GM23248 (cell line): ENCODE measurements around the gene SLC23A1. TPM values are rescaled to one million over a fixed set of nuclear protein-coding genes. Genes with fewer than 3 reads are reported as not detected.

Experiments used
- DNase-seq: peaks from one replicate; pipeline ENCODE4 v3.0.0-alpha.2; 2015
- H2AFZ ChIP-seq: fragments of 200-600 bp; sonication (generic); 2 replicates; pipeline ENCODE4 v1.6.1; 2016; ENCODE audit warnings: antibody characterized with exemption
- H3F3A ChIP-seq: fragments of 200-600 bp; sonication (generic); 2 replicates; pipeline ENCODE4 v1.6.1; 2016; ENCODE audit warnings: mild to moderate bottlenecking, antibody characterized with exemption, mixed run types; ENCODE audit not compliant: insufficient read depth
- H3K27ac ChIP-seq: fragments of 200-600 bp; sonication (generic); 2 replicates; pipeline ENCODE4 v1.5.1; 2016; ENCODE audit warnings: mild to moderate bottlenecking
- H3K27me3 ChIP-seq: fragments of 200-600 bp; sonication (generic); replicated peaks from 2 replicates; pipeline ENCODE4 v1.6.1; 2016; ENCODE audit warnings: mild to moderate bottlenecking; ENCODE audit not compliant: insufficient read depth
- H3K36me3 ChIP-seq: fragments of 200-600 bp; sonication (generic); 2 replicates; pipeline ENCODE4 v1.6.1; 2016; ENCODE audit warnings: low read depth, mild to moderate bottlenecking
- H3K4me1 ChIP-seq: fragments of 200-600 bp; sonication (generic); 2 replicates; pipeline ENCODE4 v1.6.1; 2016; ENCODE audit warnings: mild to moderate bottlenecking; ENCODE audit not compliant: insufficient read depth
- H3K4me2 ChIP-seq: fragments of 200-600 bp; sonication (generic); one replicate; pipeline ENCODE4 v1.6.1; 2016; ENCODE audit warnings: mild to moderate bottlenecking; ENCODE audit not compliant: unreplicated experiment
- H3K4me3 ChIP-seq: fragments of 200-600 bp; sonication (generic); 2 replicates; pipeline ENCODE4 v1.5.1; 2016; ENCODE audit warnings: mild to moderate bottlenecking
- H3K79me2 ChIP-seq: fragments of 200-600 bp; sonication (generic); 2 replicates; pipeline ENCODE4 v1.6.1; 2016; ENCODE audit warnings: mild to moderate bottlenecking; ENCODE audit not compliant: insufficient read depth
- H3K9ac ChIP-seq: fragments of 200-600 bp; sonication (generic); 2 replicates; pipeline ENCODE4 v1.6.1; 2016; ENCODE audit warnings: mild to moderate bottlenecking
- H3K9me2 ChIP-seq: fragments of 200-600 bp; sonication (generic); 2 replicates; pipeline ENCODE4 v1.6.1; 2016; ENCODE audit warnings: mixed run types, mild to moderate bottlenecking, moderate library complexity; ENCODE audit not compliant: insufficient read depth
- H3K9me3 ChIP-seq: fragments of 200-600 bp; sonication (generic); one replicate; pipeline ENCODE4 v1.6.1; 2017; ENCODE audit warnings: low read depth
- H4K20me1 ChIP-seq: fragments of 200-600 bp; sonication (generic); 2 replicates; pipeline ENCODE4 v1.6.0; 2016; ENCODE audit not compliant: insufficient read depth
- EZH2 ChIP-seq: fragments of 200-600 bp; sonication (generic); IDR thresholded peaks from 2 replicates; pipeline ENCODE4 v1.6.1; 2018; ENCODE audit warnings: antibody characterized with exemption, mild to moderate bottlenecking; ENCODE audit not compliant: insufficient read depth, poor library complexity, severe bottlenecking
- EZH2phosphoT487 ChIP-seq: fragments of 200-600 bp; sonication (generic); IDR thresholded peaks from 2 replicates; pipeline ENCODE4 v1.6.1; 2018; ENCODE audit warnings: antibody characterized with exemption, moderate library complexity, mild to moderate bottlenecking, low read depth; ENCODE audit not compliant: insufficient read depth
- WGBS, 2 experiments: methylation state at CpG; one replicate each; pipeline ENCODE4 v1.1.6; 2015 to 2017; ENCODE audit warnings: low lambda C conversion rate in 2 of 2, low coverage in 1 of 2; ENCODE audit errors: missing lambda C conversion rate in 2 of 2; 5-methylcytosine and 5-hydroxymethylcytosine counted together
- in situ Hi-C: fragments of 300-500 bp; cut with MboI; formaldehyde crosslinking; loops from 2 replicates; pipeline ENCODE4 v1.15.0; 2020
- polyA plus RNA-seq: library from polyadenylated mRNA; unstranded; fragments of >200 nt; fragmentation: Nextera tagmentation; extraction: Ambion mirVana; gene quantifications from 2 replicates; pipeline ENCODE4 v1.2.1, GENCODE V29; 2016
- total RNA-seq: library from RNA; depleted of rRNA; stranded (reverse); fragments of >200 nt; shearing (Covaris generic); gene quantifications from 2 replicates; pipeline ENCODE4 v1.2.3, GENCODE V29; 2014

SLC23A1 gene
- total and polyA plus RNA-seq, 2 experiments from 2014 or later = 0.08 TPM; not detected in 1

DNA sequence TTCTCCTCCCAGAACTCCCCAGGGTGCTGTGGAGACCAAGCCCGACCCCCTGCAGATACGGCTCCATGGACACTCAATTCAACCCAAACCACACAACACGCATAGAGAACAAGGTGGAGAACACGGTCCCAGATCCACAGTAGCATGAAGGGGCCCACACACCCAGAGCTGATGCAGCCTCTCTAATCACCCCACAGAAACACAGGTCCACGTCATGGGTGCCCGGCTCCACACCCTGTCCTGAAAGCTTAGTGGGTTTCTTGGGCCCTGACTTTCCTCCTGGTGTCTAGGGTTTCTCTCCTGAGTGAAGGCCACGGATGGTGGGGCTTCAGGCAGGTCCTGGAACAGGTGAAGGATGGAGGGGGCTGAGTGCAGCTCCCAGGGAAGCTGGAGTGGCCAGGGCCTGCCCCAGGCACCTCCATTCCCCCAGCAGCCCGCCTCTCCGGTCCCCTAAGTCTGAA lies 1.5 kb upstream of the SLC23A1 start:
- peak overlapping the region; percentile 77 for H3K9ac ChIP-seq

DNA sequence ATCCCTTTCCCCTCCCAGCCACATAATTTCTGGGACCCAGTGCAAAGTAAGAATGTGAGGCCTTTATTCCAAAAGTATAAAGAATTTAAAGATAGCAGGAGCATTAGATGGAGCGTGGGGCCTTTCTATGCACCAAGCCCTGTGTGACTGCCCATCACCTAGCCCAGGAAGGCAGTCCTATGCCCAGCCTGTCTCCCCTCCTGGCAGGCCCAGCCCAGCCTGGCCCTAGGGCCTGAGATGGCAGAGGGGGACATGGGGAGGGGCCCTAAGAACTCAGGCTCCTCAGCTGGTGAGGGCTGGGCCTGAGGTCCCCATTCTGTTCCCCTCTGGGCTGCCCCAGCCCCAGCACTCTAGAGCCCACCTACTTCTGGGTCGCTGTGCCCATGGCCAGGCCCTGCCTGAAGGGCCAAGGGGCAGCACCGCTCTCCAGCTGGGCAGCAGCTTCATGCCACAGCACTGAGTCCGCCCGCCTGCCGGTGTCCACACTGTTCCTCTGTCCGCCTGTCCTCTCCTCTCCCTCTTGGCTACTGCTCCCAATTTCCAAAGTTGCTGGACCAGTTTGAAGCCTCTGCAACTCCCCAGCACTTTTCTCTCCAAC lies 995 bp upstream of the SLC23A1 start:
- in situ Hi-C loops = no loop called here
- no peak for TF ChIP-seq EZH2phosphoT487
- no peak for TF ChIP-seq EZH2

More for the DNA sequence above, 1.5 kb upstream of the SLC23A1 start:
- Histone ChIP-seq H3K27ac (no peak overlapping the region), H3K79me2 (no peaks in the 10 kb centered on the region), H3K27me3 (no peaks in the 10 kb centered on the region), H3K4me1 (peaks cover 7% of the 10 kb centered on the region; the same call in 1 of the 2 replicates), H3K9me2 (no peaks in the 10 kb centered on the region), H3K9me3 (no peaks in the 10 kb centered on the region), H2AFZ (peak overlapping the region; percentile 92), H3K36me3 (no peaks in the 10 kb centered on the region), H3K4me3 (peak overlapping the region; percentile 68), H3F3A (0 out of 2 replicates have a peak, but pooled peaks cover 6% of the 10 kb centered on the region), H4K20me1 (no peaks in the 10 kb centered on the region), H3K4me2 (peak overlapping the region; percentile 65)
- in situ Hi-C loops = no loop called here
- 82% methylated on average over 9 of the region's 9 CpGs for WGBS, 2 experiments
- no peak for TF ChIP-seq EZH2
- no peak for TF ChIP-seq EZH2phosphoT487
- no peak for DNase-seq

DNA sequence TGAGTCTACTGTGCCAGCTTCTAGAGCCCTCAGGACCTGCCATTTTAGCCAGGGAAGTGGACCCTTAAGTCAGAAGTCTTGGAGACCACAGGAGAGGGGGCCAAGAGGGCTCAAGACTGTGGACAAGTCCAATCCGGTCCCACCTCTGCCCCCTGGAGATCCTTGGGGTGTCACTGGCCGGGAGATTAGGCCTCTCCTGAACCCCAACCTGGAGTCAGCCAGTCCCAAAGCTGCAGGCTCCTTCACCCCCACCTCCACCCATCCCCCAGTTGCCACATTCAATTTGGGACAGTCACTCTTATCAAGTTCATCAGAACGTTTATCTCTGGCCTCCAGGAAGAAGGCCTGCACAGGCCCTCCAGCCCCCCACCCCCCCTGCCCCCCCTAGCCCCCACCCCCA lies 290 bp downstream of the SLC23A1 start:
- Histone ChIP-seq H3K36me3 (no peaks in the 10 kb centered on the region), H3K27ac (no peak overlapping the region), H3K27me3 (no peaks in the 10 kb centered on the region), H3K4me3 (no peak overlapping the region), H3K9me3 (no peaks in the 10 kb centered on the region), H3K4me2 (no peak overlapping the region), H3K79me2 (no peaks in the 10 kb centered on the region), H3K9ac (no peak overlapping the region), H3F3A (0 out of 2 replicates have a peak, but pooled peaks cover 6% of the 10 kb centered on the region), H3K4me1 (peaks cover 7% of the 10 kb centered on the region; the same call in 1 of the 2 replicates), H3K9me2 (no peaks in the 10 kb centered on the region), H4K20me1 (no peaks in the 10 kb centered on the region), H2AFZ (no peak overlapping the region)
- TF ChIP-seq EZH2phosphoT487 = no peak
- TF ChIP-seq EZH2 = no peak
- WGBS, 2 experiments = 71 to 78% methylated on average over 3 of the region's 3 CpGs
- DNase-seq = no peak
- in situ Hi-C loops = no loop called here

More for the DNA sequence above, 995 bp upstream of the SLC23A1 start:
- H3K27ac ChIP-seq = no peak overlapping the region
- 0 out of 2 replicates have a peak, but pooled peaks cover 6% of the 10 kb centered on the region for H3F3A ChIP-seq
- H3K4me2 ChIP-seq = no peak overlapping the region
- no peaks in the 10 kb centered on the region for H3K36me3 ChIP-seq
- H3K9me3 ChIP-seq = no peaks in the 10 kb centered on the region
- no peak overlapping the region for H3K4me3 ChIP-seq
- no peaks in the 10 kb centered on the region for H3K27me3 ChIP-seq
- H3K4me1 ChIP-seq = peaks cover 7% of the 10 kb centered on the region; the same call in 1 of the 2 replicates
- no peak overlapping the region for H2AFZ ChIP-seq
- no peaks in the 10 kb centered on the region for H4K20me1 ChIP-seq
- DNase-seq = no peak
- no peaks in the 10 kb centered on the region for H3K79me2 ChIP-seq
- WGBS, 2 experiments = 85 to 88% methylated on average over 7 of the region's 7 CpGs
- H3K9me2 ChIP-seq = no peaks in the 10 kb centered on the region
- H3K9ac ChIP-seq = no peak overlapping the region

DNA sequence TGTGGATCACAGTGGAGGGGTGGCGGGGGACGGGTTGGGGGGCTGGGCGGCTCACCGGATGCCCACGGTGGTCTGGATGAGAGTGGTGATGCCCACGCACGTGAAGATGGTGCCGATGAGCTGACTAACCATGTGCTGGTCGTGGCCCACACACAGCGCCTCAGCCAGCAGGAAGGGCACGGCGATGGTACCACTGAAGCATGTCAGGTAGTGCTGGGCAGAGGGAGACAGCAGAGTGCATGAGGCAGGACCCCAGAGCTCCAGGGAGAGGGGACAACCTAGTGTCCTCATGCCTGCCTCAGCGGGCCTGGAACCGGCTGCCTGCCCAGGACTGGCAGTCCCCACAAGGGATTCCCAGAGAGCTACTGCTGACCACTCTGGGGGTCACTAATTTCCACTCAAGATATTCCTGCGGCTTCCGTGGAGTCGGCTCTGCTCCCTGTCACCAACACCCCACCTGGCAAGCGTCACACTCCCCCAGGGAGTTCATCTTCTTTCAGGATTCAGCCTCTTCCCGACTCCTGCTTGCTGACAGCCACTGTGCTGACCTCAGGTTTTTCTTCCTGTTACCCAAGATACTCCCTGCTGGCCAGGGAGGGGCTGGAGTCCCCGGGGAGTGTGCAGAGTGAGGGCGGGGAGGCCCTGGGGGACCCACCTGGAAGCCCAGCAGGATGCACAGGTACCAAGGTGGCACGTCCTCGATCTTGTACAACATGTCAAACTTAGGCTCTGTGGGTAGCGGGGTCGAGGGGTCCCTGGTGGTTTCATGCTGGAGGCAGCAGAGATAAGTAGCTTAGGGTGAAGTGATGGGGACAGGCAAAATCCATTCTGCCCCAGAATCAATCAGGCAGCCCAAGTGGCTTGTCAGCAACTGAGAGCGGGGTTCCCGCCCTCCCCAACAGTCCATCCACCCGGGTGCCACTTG lies 998 bp downstream of the SLC23A1 start:
- peaks cover 7% of the 10 kb centered on the region; the same call in 1 of the 2 replicates for H3K4me1 ChIP-seq
- no peaks in the 10 kb centered on the region for H3K79me2 ChIP-seq
- H2AFZ ChIP-seq = no peak overlapping the region
- no peak for DNase-seq
- no peak overlapping the region for H3K4me2 ChIP-seq
- H3K27me3 ChIP-seq = no peaks in the 10 kb centered on the region
- 0 out of 2 replicates have a peak, but pooled peaks cover 6% of the 10 kb centered on the region for H3F3A ChIP-seq
- no peak overlapping the region for H3K9ac ChIP-seq
- no peaks in the 10 kb centered on the region for H3K9me2 ChIP-seq
- H3K4me3 ChIP-seq = no peak overlapping the region
- 81 to 83% methylated on average over 20 to 28 of the region's 28 CpGs for WGBS, 2 experiments
- H4K20me1 ChIP-seq = no peaks in the 10 kb centered on the region
- H3K27ac ChIP-seq = no peak overlapping the region
- TF ChIP-seq EZH2 = no peak
- no peak for TF ChIP-seq EZH2phosphoT487
- H3K36me3 ChIP-seq = no peaks in the 10 kb centered on the region
- no peaks in the 10 kb centered on the region for H3K9me3 ChIP-seq
- in situ Hi-C loops = no loop called here
